Amniotic stem cell (primary cell): ENCODE measurements around the gene CARS1.

Source experiments
- DNase-seq: peaks from one replicate; lab custom pipeline; 2025; lab: John Stamatoyannopoulos, UW

Gene CARS1

GRCh38 chr11:2991452-2992233, 65.6 kb downstream of the CARS1 start:
- peak; percentile 75 for DNase-seq

- DNase-seq: no peak
These were observed 66.4 kb downstream of the CARS1 start for GRCh38 chr11:2990617-2991451.

DNA sequence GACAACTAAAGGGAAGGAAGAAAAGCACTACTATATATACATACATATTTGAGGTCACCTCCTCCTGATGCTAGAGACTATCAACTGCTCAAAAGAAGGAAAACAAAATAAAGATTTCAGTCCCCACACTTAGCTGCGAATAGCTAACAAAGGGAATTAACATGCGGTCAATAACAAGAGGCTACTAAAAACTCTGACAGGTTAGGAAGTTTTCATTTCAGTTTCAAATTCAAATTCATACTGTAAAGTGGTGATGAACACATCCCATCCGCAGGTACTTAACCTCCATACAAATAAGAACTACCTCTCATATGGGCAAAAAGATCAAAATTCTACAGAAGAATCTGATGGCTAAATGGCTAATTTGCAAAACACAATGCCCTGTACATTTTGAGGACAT, 67.7 kb downstream of the CARS1 start:
- DNase-seq: no peak

- no peak for DNase-seq
These were observed 68.2 kb downstream of the CARS1 start for GRCh38 chr11:2989006-2989405.

DNA sequence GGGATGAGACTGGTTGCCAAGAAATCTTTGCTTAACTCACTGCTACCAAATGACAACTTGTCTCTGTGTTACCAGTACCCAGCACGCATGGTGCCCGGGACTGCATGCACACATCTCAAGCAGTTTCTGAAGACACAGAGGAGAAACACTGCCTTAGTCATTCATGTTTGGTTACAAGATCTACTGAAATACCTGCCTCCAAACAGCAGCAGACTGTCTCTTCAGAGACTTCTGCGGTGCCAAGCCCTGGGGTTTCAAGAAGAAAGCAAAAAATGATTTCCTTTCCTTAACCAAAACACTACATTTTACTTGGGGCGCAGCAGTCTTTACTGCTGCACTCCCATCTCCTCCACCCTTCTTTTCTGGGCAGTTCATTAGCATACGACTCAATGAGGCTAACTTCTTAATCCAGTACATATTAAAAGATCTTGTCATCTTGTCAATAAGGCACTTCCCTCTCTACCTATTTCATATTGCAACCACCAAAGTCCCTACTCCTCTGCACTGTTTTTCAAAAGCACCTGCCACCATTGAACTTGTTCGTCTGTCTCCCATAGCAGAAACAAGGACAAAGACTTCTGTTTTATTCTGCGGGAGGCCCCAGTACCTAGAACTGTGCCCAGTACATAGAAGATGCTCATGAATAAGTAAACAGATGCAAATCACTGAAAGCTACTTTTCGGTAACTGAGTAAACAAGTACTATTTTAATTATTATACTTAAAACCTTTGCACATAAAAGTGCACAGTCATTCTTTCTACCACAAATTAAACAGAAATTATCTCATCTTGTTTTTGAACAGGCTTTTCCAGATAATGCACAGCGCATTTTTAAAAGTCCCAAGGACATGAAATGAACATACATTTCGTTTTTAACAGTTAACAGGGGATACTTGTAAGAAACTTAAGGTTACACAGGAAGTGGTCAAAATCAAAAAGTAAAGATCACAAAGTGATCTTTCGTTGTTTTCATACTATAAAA, 69.1 kb downstream of the CARS1 start:
- no peak for DNase-seq

DNA sequence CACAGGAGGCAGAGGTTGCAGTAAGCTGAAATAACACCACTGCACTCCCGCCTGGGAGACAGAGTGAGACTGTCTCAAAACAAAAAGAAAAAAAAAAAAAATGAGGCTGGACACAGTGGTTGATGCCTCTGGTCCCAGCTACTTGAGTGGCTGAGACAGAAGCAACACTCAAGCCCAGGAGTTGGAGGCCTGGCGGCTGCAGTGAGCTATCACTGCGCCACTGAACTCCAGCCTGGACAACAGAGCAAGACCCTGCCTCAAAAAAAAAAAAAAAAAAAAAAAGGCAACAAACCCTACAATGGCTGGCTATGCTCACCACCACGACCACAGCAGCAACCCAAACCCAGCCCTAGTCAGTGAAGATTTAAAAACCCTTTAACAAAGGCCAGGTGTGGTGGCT, 73.3 kb downstream of the CARS1 start:
- no peak for DNase-seq

- no peak for DNase-seq
These were observed 75.0 kb downstream of the CARS1 start for GRCh38 chr11:2982214-2982613.

- DNase-seq: no peak
These were observed 76.1 kb downstream of the CARS1 start for GRCh38 chr11:2981130-2981529.

- DNase-seq: no peak
These were observed 76.9 kb downstream of the CARS1 start for GRCh38 chr11:2980168-2980840.

DNA sequence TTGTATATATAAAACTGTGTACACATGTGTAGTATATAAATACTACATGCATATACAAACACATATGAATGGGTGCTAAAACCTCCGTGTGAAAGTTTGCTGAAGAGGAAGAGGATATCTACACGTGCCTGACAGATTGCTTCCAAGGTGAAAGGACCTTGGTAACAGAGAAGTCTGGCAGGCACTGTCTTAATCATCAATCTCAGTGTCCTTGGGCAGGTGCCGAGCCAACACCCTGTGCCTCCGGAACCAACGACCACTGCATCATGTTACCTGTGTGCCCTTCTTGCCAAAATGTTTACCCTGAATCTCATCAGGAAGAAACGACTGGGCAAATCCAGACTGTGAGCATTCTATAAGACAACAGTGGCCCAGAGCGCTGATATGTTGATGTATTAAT, 80.1 kb downstream of the CARS1 start:
- no peak for DNase-seq

DNA sequence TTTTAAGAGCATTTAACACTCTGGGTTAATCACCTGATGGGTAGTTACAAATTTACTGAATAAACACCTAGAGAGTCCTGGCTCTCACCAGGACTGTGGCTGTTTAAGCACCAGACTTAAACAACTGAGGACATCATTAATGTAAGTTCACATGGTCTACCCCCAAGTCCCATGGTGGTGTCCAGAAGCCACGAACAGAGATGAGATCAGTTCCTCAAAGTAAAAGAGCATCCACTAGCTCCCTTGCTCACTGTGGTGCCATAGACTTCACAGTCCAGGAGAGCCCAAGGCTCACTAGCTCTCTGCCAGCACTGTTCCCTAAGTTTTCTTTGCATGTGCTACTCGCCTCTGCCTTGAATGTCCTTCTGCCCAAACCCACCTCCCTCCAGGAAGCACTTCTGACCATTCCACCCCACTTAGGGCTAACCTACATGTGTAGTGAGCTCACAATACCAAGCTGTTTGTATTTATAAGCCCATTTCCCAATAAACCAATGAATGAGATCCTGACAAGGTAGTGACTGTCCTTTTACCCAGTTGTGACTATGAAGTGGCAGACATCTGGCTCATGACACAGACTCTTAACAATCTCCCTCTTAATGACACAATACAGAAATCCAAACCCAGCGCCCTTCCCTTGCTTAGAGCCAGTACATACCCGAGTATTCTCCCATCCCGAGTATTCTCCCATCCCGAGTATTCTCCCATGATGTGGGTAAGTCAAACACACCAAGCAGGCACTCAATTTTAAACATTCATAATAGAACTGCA, 80.7 kb downstream of the CARS1 start:
- no peak for DNase-seq

- no peak for DNase-seq
These were observed 81.6 kb downstream of the CARS1 start for GRCh38 chr11:2975594-2975993.

GRCh38 chr11:2974272-2974671, 83.0 kb downstream of the CARS1 start:
- DNase-seq: no peak

DNA sequence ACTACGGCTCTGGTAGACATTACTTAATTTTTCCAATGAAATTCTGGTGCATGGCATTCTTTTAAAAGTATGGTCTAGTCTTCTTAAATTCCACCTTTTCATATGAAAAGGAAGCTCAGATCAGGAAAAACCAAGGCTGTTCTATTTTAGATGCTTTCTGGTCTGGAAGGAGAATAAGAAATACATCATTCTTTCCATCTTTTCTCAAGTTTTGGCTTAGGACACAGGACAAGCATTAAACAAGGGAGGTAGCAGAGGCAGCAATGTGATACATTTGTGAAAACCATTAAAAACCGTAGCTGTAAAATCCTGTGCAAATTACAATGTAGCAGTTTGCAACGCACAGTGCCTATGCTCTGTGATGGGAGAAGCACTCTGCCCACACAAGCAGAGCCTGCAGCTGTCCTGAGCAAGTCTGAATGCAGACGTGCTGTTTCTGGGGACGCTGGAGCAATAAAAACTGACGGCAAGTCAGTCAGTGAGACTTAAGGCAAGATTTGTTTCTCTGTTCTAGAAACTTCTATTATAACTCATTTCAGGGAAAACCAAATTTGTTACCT, 88.8 kb downstream of the CARS1 start:
- DNase-seq: no peak

DNA sequence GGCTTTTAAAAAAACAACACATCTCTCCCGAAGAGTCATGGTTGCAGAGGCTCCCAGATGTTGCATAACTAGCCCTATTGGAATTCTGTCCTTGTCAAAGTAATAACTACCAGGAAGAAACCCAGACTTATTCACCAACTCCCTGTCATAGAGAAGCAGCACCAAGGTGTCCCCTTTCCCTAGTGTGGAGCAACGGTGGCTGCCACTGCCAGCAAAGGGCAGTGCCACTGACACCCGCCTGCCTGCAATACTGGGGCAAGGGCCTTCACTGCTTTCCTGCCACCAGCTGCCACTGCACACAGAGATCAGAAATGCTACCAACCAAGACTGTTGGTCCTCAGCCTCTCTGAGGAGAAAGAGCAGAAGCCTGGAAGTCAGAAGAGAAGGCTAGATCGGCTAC, 92.4 kb downstream of the CARS1 start:
- DNase-seq: no peak

DNA sequence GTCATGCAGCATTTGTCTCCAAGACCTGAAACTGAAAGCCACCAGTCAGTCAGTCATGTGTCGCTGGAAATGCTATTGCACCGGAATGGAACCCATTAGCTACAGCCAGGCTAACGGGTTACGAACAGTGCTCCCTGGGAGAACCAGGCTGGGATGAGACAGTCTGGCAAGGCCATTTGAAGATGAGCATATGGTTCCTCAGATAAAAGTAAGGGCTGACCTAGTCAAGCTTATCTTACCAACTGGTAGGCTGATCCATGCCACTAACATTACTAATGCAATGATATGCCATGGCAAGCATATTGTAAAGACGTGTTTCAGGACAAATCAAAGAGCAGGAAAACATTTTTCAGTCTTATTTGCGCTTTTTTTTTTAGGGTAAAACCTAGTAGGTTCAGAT, 93.5 kb downstream of the CARS1 start:
- DNase-seq: no peak

DNA sequence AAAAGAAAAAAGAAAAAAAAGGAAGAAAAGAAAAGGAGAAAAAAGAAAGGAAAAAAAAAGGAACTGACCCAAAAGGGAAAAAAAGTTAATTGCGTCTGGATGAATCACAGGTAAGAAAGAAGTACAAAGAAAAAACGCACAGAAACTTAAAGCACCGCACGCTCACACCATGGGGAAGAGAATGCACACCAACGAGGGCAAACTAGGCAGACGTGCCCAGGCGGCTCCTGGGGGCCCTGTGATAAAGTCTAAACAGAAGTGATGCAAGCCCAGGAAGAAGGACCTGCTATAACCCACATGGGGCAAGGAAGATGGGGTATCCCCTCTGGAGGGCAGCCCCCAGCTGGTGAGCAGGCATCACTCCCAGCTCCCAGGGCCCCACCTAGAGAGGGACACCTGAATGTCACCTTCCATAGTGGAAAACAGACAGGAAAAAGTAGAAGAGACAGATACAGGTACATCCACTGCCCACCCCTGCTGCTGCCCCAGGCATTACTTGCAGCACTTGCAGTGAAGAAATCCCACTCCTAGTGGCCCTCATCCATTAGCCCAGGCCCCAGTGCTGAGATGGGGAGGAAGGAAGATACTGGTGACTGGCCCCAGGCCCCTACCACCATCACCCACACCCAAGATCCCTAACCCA, 94.0 kb downstream of the CARS1 start:
- no peak for DNase-seq

DNA sequence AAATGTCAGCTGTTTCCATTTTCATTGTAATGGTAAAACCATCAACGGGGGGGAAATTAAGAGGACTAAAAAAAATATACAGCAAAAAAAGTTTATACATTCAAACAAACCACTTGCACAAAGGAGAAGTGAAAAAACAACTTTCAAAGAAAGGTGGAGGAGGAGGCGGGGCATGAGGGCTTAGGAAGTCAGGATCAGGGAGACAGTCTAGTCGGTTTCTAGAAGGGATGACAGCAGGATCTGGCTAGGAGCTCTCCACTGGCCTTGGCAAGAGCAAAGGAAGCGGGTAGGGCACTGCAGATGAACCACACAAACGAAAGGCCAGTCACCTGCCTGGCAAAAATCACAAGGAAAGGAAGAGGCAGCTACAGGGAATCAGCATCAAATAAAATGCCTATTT, 96.1 kb downstream of the CARS1 start:
- no peak for DNase-seq

DNA sequence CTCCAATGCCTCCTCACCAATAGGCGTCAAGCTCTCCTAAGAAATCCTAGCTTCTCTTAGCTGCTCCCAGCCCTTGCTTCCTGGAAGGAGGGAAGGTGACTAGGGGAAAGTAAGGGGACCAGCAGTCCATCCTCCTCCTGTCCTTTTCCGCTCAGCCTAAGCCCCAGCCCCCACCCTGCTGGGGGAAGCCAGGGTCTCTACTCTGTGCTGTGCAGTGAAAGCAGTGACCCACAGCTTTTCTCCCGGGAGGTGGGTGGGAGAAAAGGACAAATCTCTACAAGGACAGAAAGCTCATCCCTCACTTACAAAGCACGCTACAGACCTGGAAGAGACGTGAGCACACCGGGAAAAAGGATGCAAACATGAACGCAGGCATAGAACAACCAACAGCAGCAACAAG, 97.1 kb downstream of the CARS1 start:
- DNase-seq: no peak

GRCh38 chr11:2958251-2958650, 99.0 kb downstream of the CARS1 start:
- no peak for DNase-seq
